DMS79 treated with DMSO at 0.1 percent for 48 hours (cell line): Measurements from ENCODE around the gene CRYZ.
"Not testable (repeated sequence)": the region's sequence is repeated elsewhere in the genome, so short reads cannot be mapped to it uniquely, and the experiment has no call there.

Experiments
- DNase-seq: peaks from one replicate; lab custom pipeline; 2025; lab: John Stamatoyannopoulos, UW

CRYZ gene

DNA sequence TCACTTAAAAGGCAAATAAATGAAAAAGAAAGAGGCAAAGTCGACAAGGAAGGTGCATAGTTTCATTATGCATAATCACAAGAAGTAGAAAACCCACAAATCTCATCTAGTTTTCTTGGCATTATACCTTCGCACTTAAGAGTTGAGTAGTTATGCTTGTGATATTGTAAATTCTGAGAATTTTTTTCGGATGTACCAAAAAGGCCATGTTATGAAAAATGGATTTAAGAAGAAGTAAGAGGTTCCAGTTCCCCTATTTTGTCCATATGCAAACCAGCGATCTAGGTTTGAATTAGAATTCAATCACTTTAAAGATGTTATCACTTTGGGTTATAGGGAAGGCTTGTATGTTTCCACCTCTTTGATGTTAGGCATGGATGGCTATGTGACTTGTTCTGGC, 51.4 kb downstream of the CRYZ start:
- DNase-seq: no peak

DNA sequence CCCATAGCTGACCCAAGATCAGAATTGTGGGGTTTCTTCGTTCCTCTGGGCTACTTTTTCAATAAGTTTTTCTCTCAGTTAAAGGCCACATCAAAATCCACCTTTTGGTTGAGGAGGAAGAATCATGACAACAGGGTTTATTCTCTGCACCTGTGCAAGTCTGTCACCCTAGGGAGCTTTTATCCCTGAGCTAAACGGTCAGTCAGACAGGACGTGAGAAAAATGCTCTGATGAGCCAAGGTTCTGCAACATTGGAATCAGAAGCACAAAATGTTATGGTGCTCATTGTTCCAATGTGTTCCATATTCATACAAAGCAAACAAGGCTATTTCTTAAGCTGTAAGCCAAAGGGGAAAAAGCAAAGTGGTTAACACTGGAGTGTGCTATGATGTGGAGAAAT, 51.8 kb downstream of the CRYZ start:
- peak; percentile 84 for DNase-seq

DNA sequence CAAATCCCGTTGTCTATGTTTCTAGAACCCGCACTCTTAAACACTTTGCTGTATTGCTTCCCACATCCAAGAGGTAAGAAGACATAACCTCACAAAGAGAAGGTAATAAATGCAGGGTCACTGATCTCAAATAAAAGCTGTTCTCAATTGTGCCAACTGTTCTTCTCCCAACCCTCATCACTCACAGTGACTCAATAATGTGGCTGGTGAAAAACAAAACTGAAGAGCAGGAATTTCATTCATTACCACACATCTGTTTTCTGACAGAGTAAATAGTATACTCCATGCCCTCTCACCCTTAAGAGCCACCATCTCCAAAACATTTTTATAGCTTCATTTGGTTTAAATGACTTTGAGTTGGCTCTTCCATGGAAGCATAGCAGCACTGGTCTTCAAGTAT, 53.0 kb downstream of the CRYZ start:
- DNase-seq: peak; percentile 94

DNA sequence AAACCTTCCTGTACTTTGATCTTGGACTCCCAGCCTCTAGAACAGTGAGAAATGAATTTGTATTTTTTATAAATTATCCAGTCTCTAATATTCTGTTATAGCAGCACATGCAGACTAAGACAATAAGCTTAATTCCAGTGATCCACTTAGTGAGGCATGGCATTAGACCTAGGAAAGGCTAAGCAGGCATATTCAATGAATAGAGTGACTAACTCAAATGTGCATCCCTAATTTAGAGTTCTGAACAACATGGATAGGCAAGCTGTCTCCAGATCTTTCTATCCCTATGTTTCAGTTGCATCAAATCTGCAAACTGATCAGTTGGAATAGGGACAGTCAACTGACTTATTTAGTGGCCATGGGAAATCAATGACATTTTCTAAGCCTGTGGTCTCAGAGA, 54.9 kb downstream of the CRYZ start:
- DNase-seq: no peak

- DNase-seq: no peak
Observed at GRCh38 chr1:74674278-74675048, 58.4 kb downstream of the CRYZ start.

- DNase-seq: no peak
Observed at GRCh38 chr1:74673351-74674111, 59.3 kb downstream of the CRYZ start, which contains the start of gene ERICH3. ERICH3 (minus strand) TSS chr1:74673792; CDS start chr1:74673519, 273 bp downstream.

DNA sequence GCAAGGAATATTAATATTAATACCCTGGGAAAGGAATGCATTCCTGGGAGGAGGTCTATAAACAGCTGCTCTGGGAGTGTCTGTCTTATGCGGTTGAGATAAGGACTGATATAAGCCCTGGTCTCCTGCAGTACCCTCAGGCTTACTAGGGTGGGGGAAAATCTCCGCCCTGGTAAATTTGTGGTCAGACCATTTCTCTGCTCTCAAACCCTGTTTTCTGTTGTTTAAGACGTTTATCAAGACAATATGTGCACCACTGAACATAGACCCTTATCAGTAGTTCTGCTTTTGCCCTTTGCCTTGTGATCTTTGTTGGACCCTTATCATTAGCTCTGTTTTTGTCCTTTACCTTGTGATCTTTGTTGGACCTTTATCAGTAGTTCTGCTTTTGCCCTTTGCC, 62.0 kb downstream of the CRYZ start:
- DNase-seq: not testable (repeated sequence)
